BE2C (cell line): Measurements from ENCODE around the gene MINDY4.
A peak's percentile ranks its signal among the peaks of the same experiment; 100 is the strongest.

ENCODE experiments used
- DNase-seq: peaks from one replicate; pipeline ENCODE4 v3.0.0-alpha.2; 2020
- H3K27me3 ChIP-seq: fragments of 250-450 bp; sonication (Bioruptor Pico); 2 replicates; pipeline ENCODE4 v1.5.1; 2020; ENCODE audit warnings: mild to moderate bottlenecking
- H3K36me3 ChIP-seq: fragments of 250-450 bp; sonication (Bioruptor Pico); 2 replicates; pipeline ENCODE4 v1.5.1; 2020; ENCODE audit warnings: mild to moderate bottlenecking
- H3K4me1 ChIP-seq: fragments of 250-450 bp; sonication (Bioruptor Pico); 2 replicates; pipeline ENCODE4 v1.5.1; 2020
- H3K4me3 ChIP-seq: 2 replicates; pipeline ENCODE4 v1.5.1; 2011; ENCODE audit warnings: low read depth, low read length
- H3K9me3 ChIP-seq: fragments of 250-450 bp; sonication (Bioruptor Pico); 2 replicates; pipeline ENCODE4 v1.5.1; 2020
- TF ChIP-seq, protein P1 (sequence below): IDR thresholded peaks from 2 replicates; pipeline ENCODE4 v1.5.1; 2012; ENCODE audit warnings: mild to moderate bottlenecking, low read depth, low read length

The MINDY4 gene

DNA sequence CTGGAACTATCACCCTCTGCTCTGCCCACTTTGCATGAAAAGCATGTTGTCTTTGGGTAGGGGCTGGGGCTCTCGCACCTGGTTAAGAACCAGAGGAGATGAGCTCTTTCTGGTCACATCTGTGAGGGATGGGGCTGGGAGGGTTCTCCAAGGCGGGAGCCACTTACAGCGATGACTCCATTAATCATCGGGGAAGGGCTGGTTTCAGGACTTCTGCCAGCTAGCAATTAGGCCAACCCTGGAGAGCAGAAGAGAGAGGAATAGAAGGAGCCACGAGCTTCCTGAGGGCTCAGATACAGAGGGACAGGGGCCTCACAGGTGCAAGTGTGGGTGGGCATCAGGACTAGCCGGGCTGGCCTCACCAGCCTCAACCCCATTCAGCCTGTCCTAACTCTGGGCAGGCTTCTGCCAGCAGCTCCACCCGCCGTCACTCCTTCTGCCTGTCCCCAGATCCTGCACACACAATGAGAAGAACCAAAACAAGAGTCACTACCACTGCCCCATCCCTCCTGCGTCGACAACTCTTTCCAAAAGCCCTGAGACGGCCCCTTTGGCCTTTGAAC, 148.9 kb downstream of the MINDY4 start:
- DNase-seq: peak; percentile 5
- Histone ChIP-seq H3K36me3 (no peaks in the 10 kb centered on the region), H3K27me3 (no peaks in the 10 kb centered on the region), H3K9me3 (no peaks in the 10 kb centered on the region), H3K4me3 (no peak overlapping the region), H3K4me1 (peaks cover 3% of the 10 kb centered on the region)
- TF ChIP-seq, protein P1, sequence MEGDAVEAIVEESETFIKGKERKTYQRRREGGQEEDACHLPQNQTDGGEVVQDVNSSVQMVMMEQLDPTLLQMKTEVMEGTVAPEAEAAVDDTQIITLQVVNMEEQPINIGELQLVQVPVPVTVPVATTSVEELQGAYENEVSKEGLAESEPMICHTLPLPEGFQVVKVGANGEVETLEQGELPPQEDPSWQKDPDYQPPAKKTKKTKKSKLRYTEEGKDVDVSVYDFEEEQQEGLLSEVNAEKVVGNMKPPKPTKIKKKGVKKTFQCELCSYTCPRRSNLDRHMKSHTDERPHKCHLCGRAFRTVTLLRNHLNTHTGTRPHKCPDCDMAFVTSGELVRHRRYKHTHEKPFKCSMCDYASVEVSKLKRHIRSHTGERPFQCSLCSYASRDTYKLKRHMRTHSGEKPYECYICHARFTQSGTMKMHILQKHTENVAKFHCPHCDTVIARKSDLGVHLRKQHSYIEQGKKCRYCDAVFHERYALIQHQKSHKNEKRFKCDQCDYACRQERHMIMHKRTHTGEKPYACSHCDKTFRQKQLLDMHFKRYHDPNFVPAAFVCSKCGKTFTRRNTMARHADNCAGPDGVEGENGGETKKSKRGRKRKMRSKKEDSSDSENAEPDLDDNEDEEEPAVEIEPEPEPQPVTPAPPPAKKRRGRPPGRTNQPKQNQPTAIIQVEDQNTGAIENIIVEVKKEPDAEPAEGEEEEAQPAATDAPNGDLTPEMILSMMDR: no peak

DNA sequence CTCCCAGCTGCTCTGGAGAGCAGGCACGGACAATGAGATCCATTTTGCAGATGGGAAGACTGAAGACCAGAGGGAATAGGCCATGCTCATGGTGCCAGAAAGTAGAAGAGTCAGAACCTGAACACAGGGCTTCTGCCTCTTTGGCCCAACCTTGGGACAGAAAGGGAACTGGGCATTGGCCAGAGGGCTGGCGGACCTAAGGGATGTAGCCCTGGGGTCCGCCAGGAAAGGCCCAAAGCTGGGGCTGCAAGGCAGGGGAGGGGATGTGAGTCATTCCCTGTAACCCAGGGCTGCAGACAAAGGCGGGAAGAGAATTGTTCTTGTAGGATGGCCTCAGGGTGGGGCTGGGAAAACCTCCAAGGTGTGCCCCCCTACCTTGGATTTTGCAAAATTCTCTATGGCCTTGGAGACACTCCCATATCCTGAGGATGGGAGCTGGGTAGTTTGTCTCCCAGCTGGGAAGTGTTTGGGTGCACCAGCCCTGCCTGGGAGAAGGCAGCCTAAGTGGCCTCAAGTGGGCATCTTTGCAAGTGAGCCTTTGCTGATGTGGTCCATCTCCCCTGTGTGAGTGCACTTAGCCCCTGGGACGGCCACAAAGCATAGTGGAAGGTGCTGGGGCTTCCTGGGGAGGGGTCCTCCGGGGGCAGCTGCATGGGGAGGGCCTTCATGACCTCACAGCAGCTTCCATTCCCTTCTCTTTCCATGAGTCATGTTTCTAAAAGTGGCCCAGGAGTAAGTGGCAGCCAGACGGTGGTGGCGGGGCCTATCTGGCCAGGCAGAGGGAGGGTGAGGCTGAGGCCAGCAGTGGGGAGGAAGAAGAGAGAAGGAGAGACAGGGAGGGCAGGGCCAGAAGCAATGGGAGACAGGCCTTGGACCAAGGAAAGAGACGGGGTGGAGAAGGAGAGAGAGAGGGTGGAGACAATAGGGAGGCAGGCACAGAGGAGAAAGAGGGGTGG, 149.6 kb downstream of the MINDY4 start:
- DNase-seq: peak; percentile 7
- H3K36me3 ChIP-seq: no peaks in the 10 kb centered on the region
- no peaks in the 10 kb centered on the region for H3K27me3 ChIP-seq
- H3K4me3 ChIP-seq: no peak overlapping the region
- TF ChIP-seq, protein P1: no peak
- H3K9me3 ChIP-seq: no peaks in the 10 kb centered on the region
- peaks cover 3% of the 10 kb centered on the region for H3K4me1 ChIP-seq

DNA sequence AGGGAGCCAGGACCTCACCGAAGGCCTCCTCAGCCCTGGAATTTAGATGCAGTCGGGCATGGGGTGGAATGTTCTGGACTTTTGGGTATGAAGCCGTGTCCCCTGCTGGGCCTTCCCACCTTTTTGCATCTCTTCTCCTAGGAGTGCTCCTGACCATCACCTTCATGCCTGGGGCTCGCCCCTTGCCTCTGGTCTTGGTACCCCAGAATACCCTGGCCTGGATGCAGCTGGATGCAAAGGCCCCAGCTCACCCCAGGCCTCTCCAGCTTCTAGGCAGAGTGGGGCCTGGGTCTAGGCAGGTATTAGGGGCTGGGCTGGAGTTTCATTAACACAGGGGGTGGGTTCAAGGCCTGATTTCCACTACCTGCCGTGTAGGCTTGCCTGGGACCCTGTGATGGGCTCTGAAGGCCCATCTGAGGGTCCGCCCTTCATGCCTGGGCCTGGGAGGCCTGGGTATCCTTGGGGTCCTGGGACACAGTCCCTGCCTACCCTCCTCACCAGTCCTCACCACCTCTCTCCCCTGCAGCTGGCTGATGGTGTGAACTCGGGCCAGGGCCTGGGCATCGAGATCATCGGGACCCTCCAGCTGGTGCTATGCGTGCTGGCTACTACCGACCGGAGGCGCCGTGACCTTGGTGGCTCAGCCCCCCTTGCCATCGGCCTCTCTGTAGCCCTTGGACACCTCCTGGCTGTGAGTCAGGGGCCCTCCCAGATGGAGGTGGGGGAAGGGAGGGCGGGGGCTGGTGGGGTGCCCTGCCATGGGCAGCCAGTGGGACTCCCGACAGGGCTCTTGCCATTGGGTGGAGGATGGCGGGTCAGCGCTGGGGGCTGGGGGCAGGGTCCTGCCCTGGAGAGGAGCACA, 150.6 kb downstream of the MINDY4 start:
- Histone ChIP-seq H3K27me3 (no peaks in the 10 kb centered on the region), H3K4me1 (peaks cover 11% of the 10 kb centered on the region), H3K9me3 (no peaks in the 10 kb centered on the region), H3K36me3 (no peaks in the 10 kb centered on the region), H3K4me3 (no peak overlapping the region)
- TF ChIP-seq, protein P1: no peak
- peak; percentile 7 for DNase-seq

GRCh38 chr7:30922596-30922995, 151.4 kb downstream of the MINDY4 start:
- TF ChIP-seq, protein P1: no peak
- peaks cover 11% of the 10 kb centered on the region for H3K4me1 ChIP-seq
- H3K9me3 ChIP-seq: no peaks in the 10 kb centered on the region
- H3K4me3 ChIP-seq: no peak overlapping the region
- no peaks in the 10 kb centered on the region for H3K27me3 ChIP-seq
- no peaks in the 10 kb centered on the region for H3K36me3 ChIP-seq
- peak; percentile 3 for DNase-seq

DNA sequence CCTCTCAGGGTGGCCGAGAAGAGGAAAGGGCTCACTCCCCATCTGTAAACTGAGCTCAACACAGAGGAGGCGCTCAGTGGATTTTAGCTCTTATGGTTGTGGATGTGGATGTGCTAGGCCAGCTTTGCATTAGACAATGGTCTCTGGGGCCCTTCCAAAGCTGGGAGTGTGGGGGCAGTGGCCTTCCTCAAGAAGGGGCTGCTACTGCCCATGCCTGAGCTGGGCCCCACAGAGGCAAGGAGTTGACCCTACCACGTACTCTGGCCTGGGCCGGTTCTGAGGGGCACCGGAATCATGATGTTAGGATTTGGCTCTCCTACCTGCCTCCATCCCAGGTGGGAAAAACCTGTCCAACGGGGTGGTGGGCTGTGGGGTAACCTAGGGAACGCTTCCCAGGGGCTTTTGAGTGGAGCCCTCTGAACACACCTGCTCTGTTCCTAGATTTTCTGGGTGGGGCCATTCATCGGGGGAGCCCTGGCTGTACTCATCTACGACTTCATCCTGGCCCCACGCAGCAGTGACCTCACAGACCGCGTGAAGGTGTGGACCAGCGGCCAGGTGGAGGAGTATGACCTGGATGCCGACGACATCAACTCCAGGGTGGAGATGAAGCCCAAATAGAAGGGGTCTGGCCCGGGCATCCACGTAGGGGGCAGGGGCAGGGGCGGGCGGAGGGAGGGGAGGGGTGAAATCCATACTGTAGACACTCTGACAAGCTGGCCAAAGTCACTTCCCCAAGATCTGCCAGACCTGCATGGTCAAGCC, 152.0 kb downstream of the MINDY4 start:
- no peaks in the 10 kb centered on the region for H3K9me3 ChIP-seq

More for the DNA sequence above, 152.0 kb downstream of the MINDY4 start:
- TF ChIP-seq, protein P1: no peak
- H3K4me3 ChIP-seq: no peak overlapping the region
- no peaks in the 10 kb centered on the region for H3K27me3 ChIP-seq
- DNase-seq: peak; percentile 8
- no peaks in the 10 kb centered on the region for H3K36me3 ChIP-seq
- H3K4me1 ChIP-seq: peaks cover 11% of the 10 kb centered on the region
